Measurements from ENCODE around the gene MLNR.

Gene MLNR

GRCh38 chr13:49220036-49220855 is at the start of gene MLNR:
Gene MLNR, plus strand, starts transcription at chr13:49220338. Its CDS starts 0 bp downstream, at chr13:49220338.
- DNase-seq (ENCODE audit: low read depth) = no peak

GRCh38 chr13:49171359-49171758 is 48.8 kb upstream of the MLNR start:
- DNase-seq (ENCODE audit: low read depth) = no peak

GRCh38 chr13:49183672-49184325 is 36.3 kb upstream of the MLNR start:
- no peak for DNase-seq (ENCODE audit: low read depth)

GRCh38 chr13:49184621-49185020 is 35.5 kb upstream of the MLNR start:
- DNase-seq (ENCODE audit: low read depth) = no peak

GRCh38 chr13:49185264-49185663 is 34.9 kb upstream of the MLNR start:
- DNase-seq (ENCODE audit: low read depth) = no peak

- DNase-seq (ENCODE audit: low read depth) = no peak
These were observed 29.2 kb upstream of the MLNR start for GRCh38 chr13:49190901-49191300.

- no peak for DNase-seq (ENCODE audit: low read depth)
These were observed 13.5 kb upstream of the MLNR start for GRCh38 chr13:49206641-49207040.

GRCh38 chr13:49208619-49209018 is 11.5 kb upstream of the MLNR start:
- no peak for DNase-seq (ENCODE audit: low read depth)

- DNase-seq (ENCODE audit: low read depth) = no peak
These were observed 10.0 kb upstream of the MLNR start for GRCh38 chr13:49210114-49210513.

GRCh38 chr13:49210669-49211068 is 9.5 kb upstream of the MLNR start:
- DNase-seq (ENCODE audit: low read depth) = no peak

- no peak for DNase-seq (ENCODE audit: low read depth)
These were observed 6.6 kb upstream of the MLNR start for GRCh38 chr13:49213539-49213938.

GRCh38 chr13:49213997-49214916 is 5.9 kb upstream of the MLNR start:
- DNase-seq (ENCODE audit: low read depth) = no peak

GRCh38 chr13:49214917-49215376 is 5.2 kb upstream of the MLNR start:
- peak; percentile 64 for DNase-seq (ENCODE audit: low read depth)

GRCh38 chr13:49216334-49216733 is 3.8 kb upstream of the MLNR start:
- no peak for DNase-seq (ENCODE audit: low read depth)

GRCh38 chr13:49217962-49218492 is 2.1 kb upstream of the MLNR start:
- no peak for DNase-seq (ENCODE audit: low read depth)

GRCh38 chr13:49218493-49219051 is 1.6 kb upstream of the MLNR start:
- DNase-seq (ENCODE audit: low read depth) = no peak

GRCh38 chr13:49219647-49220035 is 497 bp upstream of the MLNR start:
- no peak for DNase-seq (ENCODE audit: low read depth)

- no peak for DNase-seq (ENCODE audit: low read depth)
These were observed 885 bp downstream of the MLNR start for GRCh38 chr13:49220856-49221589.

- no peak for DNase-seq (ENCODE audit: low read depth)
These were observed 1.4 kb downstream of the MLNR start for GRCh38 chr13:49221590-49221965.

- no peak for DNase-seq (ENCODE audit: low read depth)
These were observed 5.3 kb downstream of the MLNR start for GRCh38 chr13:49225223-49226042.

All from CMK (cell line).